Measurements from ENCODE around the gene EPSTI1.

Gene EPSTI1

DNA sequence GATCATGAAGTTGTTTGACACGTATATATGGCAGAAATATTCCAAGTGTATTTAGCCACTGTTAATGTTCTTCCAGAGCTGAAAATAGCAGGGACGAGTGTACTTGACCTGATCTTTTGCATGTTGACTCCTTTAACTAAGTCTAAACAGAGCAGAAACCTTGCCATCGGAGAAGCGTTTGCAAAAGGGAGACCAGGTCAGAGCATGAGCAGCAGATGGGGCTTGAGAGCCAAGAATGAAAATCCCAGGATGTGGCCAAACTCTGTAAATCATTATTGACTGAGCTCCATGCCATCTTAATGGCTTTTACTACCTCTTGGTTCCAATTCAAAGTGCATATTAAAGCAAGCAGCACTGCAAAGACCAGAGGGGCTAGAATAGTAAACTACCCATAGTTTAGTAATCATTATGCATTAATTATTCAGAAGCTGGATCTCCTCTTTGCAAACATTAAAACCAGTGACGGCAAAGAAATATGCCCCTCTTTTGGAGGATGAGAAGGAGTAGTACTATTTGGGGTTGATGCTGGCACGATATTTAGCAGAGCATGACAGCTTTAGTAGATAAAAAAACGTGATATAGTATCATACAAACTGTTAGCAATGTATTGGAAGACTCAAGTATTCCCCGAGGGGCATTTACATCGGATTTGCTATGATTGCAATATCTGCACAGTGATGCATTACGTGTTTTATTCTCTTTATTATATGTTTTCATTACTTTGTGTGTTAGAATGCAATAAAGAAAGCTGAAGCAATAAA lies 154.9 kb downstream of the EPSTI1 start:
- no peak for DNase-seq

Measured in CD4-positive, alpha-beta T cell treated with Interleukin-10 for 1 hour (primary cell).